A549 (cell line): ENCODE data around the gene CCSAP.

Experiments used
- EP300 ChIP-seq, 2 experiments: fragments of >200 bp; sonication (Bioruptor Twin); formaldehyde crosslinking; IDR thresholded peaks; 2 replicates in 1 of 2; 3 replicates in 1 of 2; pipeline ENCODE4 v1.6.1; 2016 to 2017
- TF ChIP-seq, protein P1 (sequence below): fragments of >200 bp; sonication (Bioruptor Twin); formaldehyde crosslinking; IDR thresholded peaks from 3 replicates; pipeline ENCODE4 v1.5.1; 2016

- TF ChIP-seq EP300 (IDR thresholded peaks at IDR 0.05) = no peak
- TF ChIP-seq, protein P1, sequence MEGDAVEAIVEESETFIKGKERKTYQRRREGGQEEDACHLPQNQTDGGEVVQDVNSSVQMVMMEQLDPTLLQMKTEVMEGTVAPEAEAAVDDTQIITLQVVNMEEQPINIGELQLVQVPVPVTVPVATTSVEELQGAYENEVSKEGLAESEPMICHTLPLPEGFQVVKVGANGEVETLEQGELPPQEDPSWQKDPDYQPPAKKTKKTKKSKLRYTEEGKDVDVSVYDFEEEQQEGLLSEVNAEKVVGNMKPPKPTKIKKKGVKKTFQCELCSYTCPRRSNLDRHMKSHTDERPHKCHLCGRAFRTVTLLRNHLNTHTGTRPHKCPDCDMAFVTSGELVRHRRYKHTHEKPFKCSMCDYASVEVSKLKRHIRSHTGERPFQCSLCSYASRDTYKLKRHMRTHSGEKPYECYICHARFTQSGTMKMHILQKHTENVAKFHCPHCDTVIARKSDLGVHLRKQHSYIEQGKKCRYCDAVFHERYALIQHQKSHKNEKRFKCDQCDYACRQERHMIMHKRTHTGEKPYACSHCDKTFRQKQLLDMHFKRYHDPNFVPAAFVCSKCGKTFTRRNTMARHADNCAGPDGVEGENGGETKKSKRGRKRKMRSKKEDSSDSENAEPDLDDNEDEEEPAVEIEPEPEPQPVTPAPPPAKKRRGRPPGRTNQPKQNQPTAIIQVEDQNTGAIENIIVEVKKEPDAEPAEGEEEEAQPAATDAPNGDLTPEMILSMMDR = no peak
Observed at GRCh38 chr1:229376521-229376920, 33.7 kb upstream of the CCSAP start.
